Vagina (tissue), 2 donors: Measurements from ENCODE around the gene EFCAB11.

Source experiments
- CTCF ChIP-seq, 3 experiments: fragments of 450-650 bp in 2 of 3; fragments of 200-600 bp in 1 of 3; sonication (generic) in 1 of 3; IDR thresholded peaks; one replicate each; pipeline ENCODE4 v1.5.1; 2017 to 2019; ENCODE audit warnings: antibody characterized with exemption in 3 of 3, mild to moderate bottlenecking in 2 of 3, moderate library complexity in 2 of 3
- POLR2A ChIP-seq, 2 donors: fragments of 450-650 bp; IDR thresholded peaks; one replicate each; pipeline ENCODE4 v1.6.1; 2017; ENCODE audit warnings: antibody characterized with exemption in 2 of 2, mild to moderate bottlenecking in 2 of 2, moderate library complexity in 2 of 2
- POLR2AphosphoS5 ChIP-seq, 2 donors: sonication (generic); formaldehyde crosslinking; IDR thresholded peaks; one replicate each; pipeline ENCODE4 v1.9.0; 2017; ENCODE audit warnings: antibody characterized with exemption in 2 of 2, mild to moderate bottlenecking in 2 of 2, low read depth in 1 of 2; ENCODE audit not compliant: insufficient read depth in 1 of 2

- TF ChIP-seq POLR2AphosphoS5 (IDR thresholded peaks at IDR 0.05; ENCODE audit: insufficient read depth in 1 of 2, low read depth in 1 of 2) (no peak), CTCF (IDR thresholded peaks at IDR 0.05) (no peak), POLR2A (IDR thresholded peaks at IDR 0.05) (no peak)
These were observed 42.4 kb upstream of the EFCAB11 start for GRCh38 chr14:89996963-89997362.
